ENCODE data around the gene SOCS2.

GRCh38 chr12:93603762-93604161, 31.3 kb downstream of the SOCS2 start:
- TF ChIP-seq CTCF (optimal IDR thresholded peaks at IDR 0.05 in 1 of 3, IDR thresholded peaks at IDR 0.05 in 1 of 3, conservative IDR thresholded peaks at IDR 0.05 in 1 of 3; ENCODE audit: extremely low read depth in 1 of 3, insufficient read depth in 2 of 3, low read length in 3 of 3), result no peak
- no peak for TF ChIP-seq EZH2 (IDR thresholded peaks at IDR 0.05; ENCODE audit: low read length)

Data from keratinocyte (primary cell).